HS-5 (cell line): ENCODE measurements around the gene SCTR.

ENCODE experiments used
- DNase-seq: peaks from one replicate; pipeline ENCODE4 v3.0.0-alpha.2; 2012; ENCODE audit warnings: low read depth

SCTR gene

GRCh38 chr2:119487434-119488244 lies 36.6 kb downstream of the SCTR start:
- DNase-seq: no peak

- DNase-seq: peak; percentile 28
These were observed 37.4 kb downstream of the SCTR start for GRCh38 chr2:119486886-119487285.

GRCh38 chr2:119486196-119486827 lies 38.0 kb downstream of the SCTR start:
- no peak for DNase-seq

- DNase-seq: no peak
These were observed 38.8 kb downstream of the SCTR start for GRCh38 chr2:119485336-119486110.

GRCh38 chr2:119484834-119485233 lies 39.4 kb downstream of the SCTR start:
- no peak for DNase-seq

GRCh38 chr2:119483896-119484718 lies 40.2 kb downstream of the SCTR start:
- no peak for DNase-seq

GRCh38 chr2:119483395-119483753 lies 40.9 kb downstream of the SCTR start:
- DNase-seq: no peak

GRCh38 chr2:119482481-119483394 lies 41.5 kb downstream of the SCTR start:
- no peak for DNase-seq

- DNase-seq: no peak
These were observed 42.5 kb downstream of the SCTR start for GRCh38 chr2:119481501-119482455.

GRCh38 chr2:119480718-119481142 lies 43.6 kb downstream of the SCTR start:
- no peak for DNase-seq

- DNase-seq: no peak
These were observed 44.1 kb downstream of the SCTR start for GRCh38 chr2:119480184-119480583.

- DNase-seq: no peak
These were observed 45.3 kb downstream of the SCTR start for GRCh38 chr2:119478978-119479295.

GRCh38 chr2:119478188-119478977 lies 45.9 kb downstream of the SCTR start:
- no peak for DNase-seq

GRCh38 chr2:119477113-119477505 lies 47.2 kb downstream of the SCTR start:
- no peak for DNase-seq

- DNase-seq: peak; percentile 23
These were observed 47.8 kb downstream of the SCTR start for GRCh38 chr2:119476301-119477112.

- no peak for DNase-seq
These were observed 48.4 kb downstream of the SCTR start for GRCh38 chr2:119475857-119476244.

GRCh38 chr2:119475225-119475856 lies 48.9 kb downstream of the SCTR start:
- DNase-seq: no peak
